Measurements from ENCODE around the gene SBF2.
A peak's percentile ranks its signal among the peaks of the same experiment; 100 is the strongest.

The SBF2 gene

GRCh38 chr11:10293423-10294289, at the start of gene SBF2:
Gene SBF2, minus strand, starts transcription at chr11:10294219. Its CDS starts 150 bp downstream, at chr11:10294069.
- DNase-seq = peak; percentile 72

- DNase-seq = no peak
Measured at GRCh38 chr11:10338287-10338686, 44.3 kb upstream of the SBF2 start.

- no peak for DNase-seq
Measured at GRCh38 chr11:10333490-10333889, 39.5 kb upstream of the SBF2 start.

- no peak for DNase-seq
Measured at GRCh38 chr11:10331548-10332289, 37.7 kb upstream of the SBF2 start.

GRCh38 chr11:10329935-10330334, 35.9 kb upstream of the SBF2 start:
- DNase-seq = no peak

GRCh38 chr11:10329356-10329755, 35.3 kb upstream of the SBF2 start:
- DNase-seq = no peak

GRCh38 chr11:10328314-10329098, 34.5 kb upstream of the SBF2 start:
- DNase-seq = no peak

GRCh38 chr11:10327254-10327653, 33.2 kb upstream of the SBF2 start:
- DNase-seq = no peak

GRCh38 chr11:10326012-10326964, 32.3 kb upstream of the SBF2 start:
- no peak for DNase-seq

GRCh38 chr11:10325277-10326011, 31.4 kb upstream of the SBF2 start:
- no peak for DNase-seq

- no peak for DNase-seq
Measured at GRCh38 chr11:10324474-10324873, 30.5 kb upstream of the SBF2 start.

GRCh38 chr11:10323793-10324170, 29.8 kb upstream of the SBF2 start:
- DNase-seq = no peak

GRCh38 chr11:10322830-10323792, 29.1 kb upstream of the SBF2 start:
- DNase-seq = peak; percentile 57

GRCh38 chr11:10322401-10322800, 28.4 kb upstream of the SBF2 start:
- DNase-seq = no peak

- DNase-seq = no peak
Measured at GRCh38 chr11:10320736-10321465, 26.9 kb upstream of the SBF2 start.

- DNase-seq = no peak
Measured at GRCh38 chr11:10319702-10320558, 25.9 kb upstream of the SBF2 start.

GRCh38 chr11:10318527-10318802, 24.4 kb upstream of the SBF2 start:
- DNase-seq = no peak

GRCh38 chr11:10317776-10318526, 23.9 kb upstream of the SBF2 start:
- no peak for DNase-seq
